A549 (cell line): ENCODE results near the gene SMU1.

Experiments used
- CEBPB ChIP-seq, 2 experiments: fragments of >200 bp in 1 of 2; sonication (Bioruptor Twin) in 1 of 2; formaldehyde crosslinking in 1 of 2; IDR thresholded peaks; 2 replicates each; pipeline ENCODE4 v1.6.1; 2012 to 2016
- CTCF ChIP-seq: fragments of >200 bp; sonication (Bioruptor Twin); formaldehyde crosslinking; IDR thresholded peaks from 3 replicates; pipeline ENCODE4 v1.5.1; 2016
- ELK1 ChIP-seq: fragments of 150-350 bp; IDR thresholded peaks from 2 replicates; pipeline ENCODE4 v1.6.1; 2014; ENCODE audit warnings: low read depth, mild to moderate bottlenecking, low read length
- HDAC2 ChIP-seq: fragments of 200-600 bp; sonication (generic); IDR thresholded peaks from 2 replicates; pipeline ENCODE4 v1.6.1; 2016
- JUN ChIP-seq, 2 experiments: fragments of >200 bp; sonication (Bioruptor Twin); formaldehyde crosslinking; IDR thresholded peaks; 2 replicates in 1 of 2; 3 replicates in 1 of 2; pipeline ENCODE4 v1.6.1; 2016 to 2017
- MYC ChIP-seq: IDR thresholded peaks from 2 replicates; pipeline ENCODE4 v1.6.1; 2012; ENCODE audit warnings: mild to moderate bottlenecking, inconsistent platforms, low read length, improper control_type of control experiment, borderline replicate concordance
- POLR2A ChIP-seq: IDR thresholded peaks from 2 replicates; pipeline ENCODE4 v1.6.1; 2012; ENCODE audit warnings: mild to moderate bottlenecking, low read length
- SMC3 ChIP-seq: fragments of >200 bp; sonication (Bioruptor Twin); formaldehyde crosslinking; IDR thresholded peaks from 3 replicates; pipeline ENCODE4 v1.6.1; 2018; ENCODE audit warnings: inconsistent platforms
- SREBF2 ChIP-seq: fragments of 450-650 bp; IDR thresholded peaks from 2 replicates; pipeline ENCODE4 v1.6.1; 2014; ENCODE audit warnings: mild to moderate bottlenecking, moderate library complexity

GRCh38 chr9:33106827-33107621, 30.6 kb upstream of the SMU1 start:
- TF ChIP-seq HDAC2 (no peak), MYC (no peak), POLR2A (no peak), CEBPB (IDR thresholded peaks at IDR 0.05) (no peak), CTCF (no peak), JUN (IDR thresholded peaks at IDR 0.05) (no peak), SMC3 (no peak), ELK1 (no peak), SREBF2 (no peak)
